HEK293T (cell line): ENCODE measurements around the gene NUBP2.

Experiments
- CTCF ChIA-PET: fragments of 350-600 bp; formaldehyde crosslinking; extraction: SDS; loops from one replicate; lab custom pipeline; 2021; ENCODE audit warnings: antibody characterized with exemption, inconsistent platforms; lab: Yijun Ruan, JAX
- POLR2A ChIA-PET: fragments of 350-600 bp; formaldehyde crosslinking; extraction: SDS; loops from one replicate; lab custom pipeline; 2020; ENCODE audit warnings: antibody characterized with exemption, inconsistent platforms; lab: Yijun Ruan, JAX
- DNase-seq: peaks from one replicate; pipeline ENCODE4 v3.0.0; 2012; ENCODE audit warnings: mixed read lengths; ENCODE audit errors: extremely low spot score
- ARNT ChIP-seq: fragments of 450-650 bp; IDR thresholded peaks from 2 replicates; pipeline ENCODE4 v1.6.1; 2017; ENCODE audit warnings: mild to moderate bottlenecking
- BHLHE40 ChIP-seq: fragments of 450-650 bp; IDR thresholded peaks from 2 replicates; pipeline ENCODE4 v1.6.1; 2016; ENCODE audit warnings: mild to moderate bottlenecking, moderate library complexity, borderline replicate concordance
- CTBP1 ChIP-seq: fragments of 450-650 bp; IDR thresholded peaks from 2 replicates; pipeline ENCODE4 v1.6.1; 2016; ENCODE audit warnings: borderline replicate concordance
- ELF4 ChIP-seq: fragments of 450-650 bp; IDR thresholded peaks from 2 replicates; pipeline ENCODE4 v1.6.1; 2017; ENCODE audit warnings: antibody characterized with exemption
- FOXA1 ChIP-seq: fragments of 450-650 bp; IDR thresholded peaks from 2 replicates; pipeline ENCODE4 v1.6.1; 2016; ENCODE audit warnings: mild to moderate bottlenecking
- FOXK2 ChIP-seq: fragments of 450-650 bp; IDR thresholded peaks from 2 replicates; pipeline ENCODE4 v1.6.1; 2016; ENCODE audit warnings: mild to moderate bottlenecking
- FOXM1 ChIP-seq: fragments of 450-650 bp; IDR thresholded peaks from 2 replicates; pipeline ENCODE4 v1.6.1; 2017; ENCODE audit warnings: mild to moderate bottlenecking, borderline replicate concordance
- HDGF ChIP-seq: fragments of 450-650 bp; IDR thresholded peaks from 2 replicates; pipeline ENCODE4 v1.6.1; 2017; ENCODE audit warnings: antibody characterized with exemption, borderline replicate concordance
- L3MBTL2 ChIP-seq: fragments of 450-650 bp; conservative IDR thresholded peaks from 2 replicates; pipeline ENCODE4 v1.6.1; 2016; ENCODE audit warnings: mild to moderate bottlenecking
- LEF1 ChIP-seq: fragments of 450-650 bp; IDR thresholded peaks from 2 replicates; pipeline ENCODE4 v1.6.1; 2017; ENCODE audit warnings: mild to moderate bottlenecking, borderline replicate concordance
- NFRKB ChIP-seq: fragments of 450-650 bp; IDR thresholded peaks from 2 replicates; pipeline ENCODE4 v1.6.1; 2016; ENCODE audit warnings: mild to moderate bottlenecking, moderate library complexity
- SP1 ChIP-seq: fragments of 450-650 bp; IDR thresholded peaks from 2 replicates; pipeline ENCODE4 v1.6.1; 2017
- SUZ12 ChIP-seq: fragments of 450-650 bp; IDR thresholded peaks from 2 replicates; pipeline ENCODE4 v1.6.1; 2016; ENCODE audit warnings: mild to moderate bottlenecking
- TARDBP ChIP-seq: fragments of 450-650 bp; IDR thresholded peaks from 2 replicates; pipeline ENCODE4 v1.6.1; 2016
- ZNF384 ChIP-seq: fragments of 450-650 bp; IDR thresholded peaks from 2 replicates; pipeline ENCODE4 v1.6.1; 2016
- TF ChIP-seq, protein P1 (sequence below): fragments of 450-650 bp; IDR thresholded peaks from 2 replicates; pipeline ENCODE4 v1.6.1; 2016

The NUBP2 gene

DNA sequence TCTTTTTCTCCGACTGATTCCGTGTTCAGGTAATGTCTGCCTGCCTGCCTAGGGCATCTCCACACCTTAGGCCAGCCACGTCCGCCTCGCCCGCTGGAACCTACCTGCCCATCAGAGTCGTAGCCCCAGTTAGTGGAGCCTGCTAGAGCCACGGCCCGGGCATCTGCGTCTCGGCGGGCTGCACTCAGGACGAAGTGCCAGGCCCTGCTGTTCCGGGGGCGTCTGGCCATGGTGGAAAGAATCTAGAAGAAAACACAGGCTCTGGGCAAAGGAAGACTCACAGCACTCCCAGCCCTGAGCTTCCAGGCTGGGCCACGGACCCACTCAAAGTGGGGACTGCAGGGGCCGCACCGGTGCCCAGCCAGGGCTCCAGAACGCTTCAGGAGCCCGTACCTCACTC lies 1.5 kb upstream of the NUBP2 start:
- ChIA-PET CTCF (no interaction called here), POLR2A (interaction anchor here (2.3 to 3.3 kb wide), 2 partner anchors 9 to 75 kb away, joined by 11 to 71 read pairs; partner anchors contain the start of genes EME2, MAPK8IP3, MRPS34 and NME3)
- no peak for TF ChIP-seq FOXM1
- no peak for DNase-seq

DNA sequence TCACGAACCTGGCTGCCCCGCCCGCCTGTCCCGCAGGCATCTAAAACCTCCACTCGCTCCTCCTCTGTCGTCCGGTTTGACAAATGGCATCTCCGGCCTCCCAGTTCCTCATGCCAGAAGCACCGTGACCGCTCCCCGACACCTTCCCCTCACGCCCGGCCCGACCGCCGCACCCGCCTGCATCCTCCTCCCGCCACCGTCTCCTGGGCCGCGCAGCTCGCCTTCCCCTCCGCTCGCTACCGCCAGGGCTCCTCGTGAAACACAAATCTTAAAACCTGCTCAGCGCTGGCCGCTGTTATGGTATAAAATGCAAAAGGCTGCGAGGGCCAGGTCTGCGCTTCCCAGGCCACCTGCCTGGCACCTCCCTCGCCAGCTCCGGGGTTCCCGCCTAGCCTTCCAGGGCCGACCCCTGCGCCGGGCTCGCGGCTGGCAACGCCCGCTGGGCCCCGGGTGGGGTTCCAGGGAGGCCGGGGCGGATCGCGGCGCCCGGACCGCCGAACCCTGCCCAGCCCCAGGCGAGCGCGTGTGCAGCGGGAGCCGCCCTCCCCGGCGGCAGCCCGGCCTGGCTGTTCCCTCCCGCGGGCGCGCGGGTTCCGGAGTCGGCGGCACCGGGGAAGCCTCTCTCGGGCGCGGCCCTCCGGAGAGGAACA lies 877 bp upstream of the NUBP2 start:
- CTCF ChIA-PET = interaction anchor here (1.0 kb wide), 1 partner anchor 76 kb away, joined by 3 read pairs; the partner anchor contains the start of gene MAPK8IP3

DNA sequence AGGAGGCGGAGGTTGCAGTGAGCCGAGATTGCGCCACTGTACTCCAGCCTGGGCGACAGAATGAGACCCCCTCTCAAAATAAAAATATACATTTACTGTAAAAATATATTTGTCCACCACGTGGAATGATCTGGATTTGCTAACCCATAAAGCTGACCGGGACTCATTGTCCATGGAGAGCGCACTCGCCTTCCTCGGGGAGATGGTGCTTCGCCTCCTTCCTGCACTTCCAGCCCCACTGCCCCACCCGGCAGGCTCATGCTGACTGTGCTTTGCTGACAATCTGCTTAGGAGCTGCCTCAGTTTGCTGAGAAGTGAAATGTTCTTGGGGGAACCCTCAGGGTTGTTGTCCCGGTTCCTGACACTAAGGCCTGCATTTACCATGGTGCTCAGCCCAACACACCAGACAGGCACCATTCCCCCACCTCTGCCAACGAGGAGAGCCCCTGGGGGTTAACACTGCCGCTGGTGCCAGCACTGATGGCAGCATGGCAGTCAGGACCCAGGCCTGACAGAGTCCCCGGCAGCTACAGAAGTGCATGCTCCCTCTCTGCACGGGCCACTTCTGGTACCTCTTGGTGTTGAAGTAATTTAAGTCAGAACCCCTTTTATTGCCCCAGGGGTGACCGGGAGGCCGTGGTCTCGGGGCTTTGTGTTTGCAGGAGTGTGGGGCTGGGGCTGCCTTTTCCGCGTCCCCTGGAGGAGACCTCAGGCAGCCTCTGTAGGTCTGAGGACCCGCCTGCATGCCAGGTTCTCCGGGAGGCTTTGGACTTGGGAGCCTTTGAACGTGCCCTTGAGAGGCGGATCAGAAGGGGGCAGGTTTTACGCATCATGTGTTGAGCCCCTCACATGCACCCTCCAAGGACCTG lies 2.5 kb downstream of the NUBP2 start:
- TF ChIP-seq L3MBTL2 (no peak), ARNT (no peak), FOXM1 (no peak)
- no peak for DNase-seq
- ChIA-PET CTCF (no interaction called here), POLR2A (no interaction called here)

More for the DNA sequence above, 877 bp upstream of the NUBP2 start:
- POLR2A ChIA-PET = interaction anchor here (0.8 to 3.3 kb wide), 13 partner anchors 9 to 183 kb away, joined by 3 to 71 read pairs (median 7); partner anchors contain the start of genes CRAMP1, EME2, FAHD1 and HAGH
- TF ChIP-seq FOXK2 = no peak
- 0 out of 2 replicates have a peak, but pooled peaks have one; percentile 50 for TF ChIP-seq LEF1
- peak; percentile 72; the same call in 1 of the 2 replicates for TF ChIP-seq L3MBTL2
- no peak for DNase-seq

DNA sequence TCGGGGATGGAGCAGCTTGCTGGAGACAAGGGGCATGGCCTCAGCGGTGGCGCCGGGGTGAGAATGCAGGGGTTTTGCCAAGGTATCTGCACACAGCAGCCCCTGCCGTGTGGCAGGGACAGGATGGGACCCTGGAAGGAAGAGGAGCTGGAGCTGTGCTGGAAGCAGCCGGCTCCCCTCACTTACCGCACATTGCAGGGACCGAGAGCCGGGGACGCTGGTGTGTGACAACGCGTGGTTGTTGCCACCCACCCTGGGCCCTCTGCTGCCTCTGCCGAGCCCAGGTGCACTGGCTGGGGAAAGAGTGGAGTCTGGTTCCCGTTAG lies 3.0 kb downstream of the NUBP2 start:
- no peak for DNase-seq
- ChIA-PET POLR2A (no interaction called here), CTCF (no interaction called here)
- TF ChIP-seq, protein P1, sequence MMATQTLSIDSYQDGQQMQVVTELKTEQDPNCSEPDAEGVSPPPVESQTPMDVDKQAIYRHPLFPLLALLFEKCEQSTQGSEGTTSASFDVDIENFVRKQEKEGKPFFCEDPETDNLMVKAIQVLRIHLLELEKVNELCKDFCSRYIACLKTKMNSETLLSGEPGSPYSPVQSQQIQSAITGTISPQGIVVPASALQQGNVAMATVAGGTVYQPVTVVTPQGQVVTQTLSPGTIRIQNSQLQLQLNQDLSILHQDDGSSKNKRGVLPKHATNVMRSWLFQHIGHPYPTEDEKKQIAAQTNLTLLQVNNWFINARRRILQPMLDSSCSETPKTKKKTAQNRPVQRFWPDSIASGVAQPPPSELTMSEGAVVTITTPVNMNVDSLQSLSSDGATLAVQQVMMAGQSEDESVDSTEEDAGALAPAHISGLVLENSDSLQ = no peak
- no peak for TF ChIP-seq LEF1
- no peak for TF ChIP-seq SUZ12
- TF ChIP-seq TARDBP = no peak
- no peak for TF ChIP-seq FOXM1
- TF ChIP-seq NFRKB = no peak
- TF ChIP-seq CTBP1 = no peak
- TF ChIP-seq ELF4 = no peak
- TF ChIP-seq SP1 = no peak
- TF ChIP-seq HDGF = no peak
- no peak for TF ChIP-seq FOXA1
- TF ChIP-seq BHLHE40 = no peak
- no peak for TF ChIP-seq L3MBTL2

DNA sequence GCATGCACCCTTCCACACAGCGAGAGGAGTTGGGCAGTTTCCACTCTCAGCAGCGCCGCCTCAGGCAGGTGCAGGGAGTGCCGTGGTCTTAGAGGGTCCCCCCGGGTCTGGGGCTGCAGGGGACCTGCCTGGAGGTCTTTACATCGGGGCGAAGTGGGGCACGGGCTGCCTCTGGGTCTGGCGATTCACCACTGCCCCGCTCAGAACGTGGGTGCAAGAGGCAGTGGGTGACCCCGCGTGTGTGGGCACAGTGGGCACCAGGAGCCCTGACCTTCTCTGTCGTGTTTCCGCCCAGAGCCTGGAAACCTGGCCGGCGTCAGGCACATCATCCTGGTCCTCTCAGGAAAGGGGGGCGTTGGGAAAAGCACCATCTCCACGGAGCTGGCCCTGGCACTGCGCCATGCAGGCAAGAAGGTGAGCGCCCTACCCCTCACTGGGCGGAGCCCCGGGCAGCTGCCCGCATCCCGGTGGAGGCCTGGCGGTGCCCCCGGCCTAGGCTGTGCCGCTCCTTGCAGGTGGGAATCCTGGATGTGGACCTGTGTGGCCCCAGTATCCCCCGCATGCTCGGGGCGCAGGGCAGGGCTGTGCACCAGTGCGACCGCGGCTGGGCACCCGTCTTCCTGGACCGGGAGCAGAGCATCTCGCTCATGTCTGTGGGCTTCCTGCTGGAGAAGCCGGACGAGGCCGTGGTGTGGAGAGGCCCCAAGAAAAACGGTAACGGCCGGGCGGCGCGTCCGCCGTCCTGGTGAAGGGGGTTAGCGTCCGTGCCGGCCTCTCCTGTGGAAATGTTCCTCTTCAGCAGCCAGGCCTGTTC lies 3.7 kb downstream of the NUBP2 start:
- TF ChIP-seq LEF1 = no peak
- TF ChIP-seq FOXA1 = no peak
- TF ChIP-seq BHLHE40 = no peak
- TF ChIP-seq SUZ12 = no peak
- TF ChIP-seq FOXM1 = no peak
- no peak for TF ChIP-seq L3MBTL2
- TF ChIP-seq ARNT = no peak
- TF ChIP-seq SP1 = no peak
- ChIA-PET CTCF (no interaction called here), POLR2A (no interaction called here)
- DNase-seq = no peak

DNA sequence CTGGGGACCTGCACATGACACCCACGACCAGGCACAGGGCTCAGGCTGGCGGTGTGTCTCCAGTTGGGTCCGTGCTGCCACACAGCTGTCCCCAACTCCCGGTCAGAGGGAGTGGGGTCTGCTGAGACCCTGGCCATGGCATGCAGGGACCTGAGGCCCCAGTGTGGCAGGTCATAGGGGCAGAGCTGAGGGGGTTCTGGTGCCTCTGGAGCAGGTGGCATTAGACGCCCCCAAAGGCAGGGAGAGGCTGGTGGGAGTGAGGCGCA lies 4.2 kb downstream of the NUBP2 start:
- DNase-seq = no peak
- TF ChIP-seq, protein P1 = no peak
- no peak for TF ChIP-seq BHLHE40
- TF ChIP-seq ZNF384 = no peak
- ChIA-PET CTCF (no interaction called here), POLR2A (no interaction called here)

DNA sequence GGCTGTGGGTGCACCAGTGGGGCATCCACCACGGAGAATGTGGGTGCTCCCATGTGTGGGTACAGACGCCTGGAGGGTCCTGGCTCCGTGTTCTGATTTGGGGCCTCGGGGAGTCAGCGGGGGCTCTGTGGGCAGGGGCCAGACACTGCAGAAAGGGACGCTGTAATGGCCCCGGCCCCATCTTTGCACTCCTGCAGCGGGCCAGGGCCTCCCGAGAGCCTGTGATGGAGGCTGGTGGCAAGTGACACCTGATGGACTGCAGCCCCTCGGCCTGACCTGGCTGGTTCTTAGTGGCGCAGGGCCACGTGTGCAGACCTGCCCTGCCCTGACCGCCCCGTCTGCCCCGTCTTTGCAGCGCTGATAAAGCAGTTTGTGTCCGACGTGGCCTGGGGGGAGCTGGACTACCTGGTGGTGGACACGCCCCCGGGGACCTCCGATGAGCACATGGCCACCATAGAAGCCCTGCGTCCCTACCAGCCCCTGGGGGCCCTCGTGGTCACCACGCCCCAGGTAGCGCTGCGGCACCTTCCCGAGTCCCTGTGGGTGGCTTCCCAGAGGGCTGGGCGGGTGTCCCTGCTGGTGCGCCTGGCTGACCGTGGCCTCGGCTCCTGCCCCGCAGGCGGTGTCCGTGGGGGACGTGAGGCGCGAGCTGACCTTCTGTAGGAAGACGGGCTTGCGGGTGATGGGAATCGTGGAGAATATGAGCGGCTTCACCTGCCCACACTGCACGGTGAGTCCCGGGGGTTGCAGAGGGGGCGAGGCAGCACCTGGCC lies 4.7 kb downstream of the NUBP2 start:
- DNase-seq = no peak
- ChIA-PET CTCF (no interaction called here), POLR2A (no interaction called here)
- TF ChIP-seq TARDBP (no peak), ZNF384 (no peak), SP1 (no peak), BHLHE40 (no peak), NFRKB (no peak), FOXA1 (no peak), LEF1 (no peak), ELF4 (no peak)
